IMR-90 (cell line): ENCODE results near the gene CAPN8. TPM values are rescaled to one million over a fixed set of nuclear protein-coding genes. Genes with fewer than 3 reads are reported as not detected.

Experiments used
- ATAC-seq: fragments of 200-7000 bp; cut with Tn5 transposase; 2 replicates; pipeline ENCODE4 v1.9.1; 2020; ENCODE audit warnings: low read depth, mild to moderate bottlenecking, moderate library complexity
- BruUV-seq: library from RNA; stranded (reverse); fragments of 400-500 nt; replicated peaks from 2 replicates; lab custom pipeline; 2021; lab: Mats Ljungman, UMichigan
- CTCF ChIA-PET: fragments of 300-600 bp; formaldehyde crosslinking; extraction: SDS; loops from one replicate; lab custom pipeline; 2021; ENCODE audit warnings: antibody characterized with exemption; lab: Yijun Ruan, JAX
- POLR2A ChIA-PET: fragments of 300-600 bp; sonication (Branson Sonifier 250); formaldehyde crosslinking; loops from one replicate; lab custom pipeline; 2022; ENCODE audit warnings: antibody characterized with exemption; ENCODE audit not compliant: unreplicated experiment; lab: Charles Lee
- DNase-seq: peaks from one replicate; pipeline ENCODE4 v3.0.0; 2013
- H2AFZ ChIP-seq: replicated peaks from 2 replicates; pipeline ENCODE3; 2013; ENCODE audit warnings: low read length, mild to moderate bottlenecking; ENCODE audit not compliant: poor library complexity
- H2AK5ac ChIP-seq: 2 replicates; pipeline ENCODE4 v1.6.1; 2013; ENCODE audit warnings: low read depth, low read length, inconsistent platforms
- H2AK9ac ChIP-seq: replicated peaks from 2 replicates; pipeline ENCODE3; 2013; ENCODE audit warnings: mild to moderate bottlenecking, low read depth, low read length, moderate library complexity; ENCODE audit not compliant: poor library complexity
- H2BK120ac ChIP-seq: 2 replicates; pipeline ENCODE4 v1.6.1; 2013; ENCODE audit warnings: low read depth, low read length, inconsistent platforms
- H2BK15ac ChIP-seq: 3 replicates; pipeline ENCODE4 v1.6.1; 2013; ENCODE audit warnings: low read depth, low read length, inconsistent platforms
- H2BK20ac ChIP-seq: 2 replicates; pipeline ENCODE4 v1.6.1; 2013; ENCODE audit warnings: low read depth, mild to moderate bottlenecking, inconsistent platforms, low read length, moderate library complexity
- H2BK5ac ChIP-seq: 2 replicates; pipeline ENCODE4 v1.6.1; 2013; ENCODE audit warnings: mild to moderate bottlenecking, low read depth, low read length, inconsistent platforms; ENCODE audit not compliant: poor library complexity, severe bottlenecking
- H3K14ac ChIP-seq: replicated peaks from 2 replicates; pipeline ENCODE4 v1.6.1; 2013; ENCODE audit warnings: low read depth, low read length, inconsistent platforms
- H3K18ac ChIP-seq: 2 replicates; pipeline ENCODE4 v1.6.1; 2013; ENCODE audit warnings: low read depth, low read length, control low read depth
- H3K23ac ChIP-seq: 2 replicates; pipeline ENCODE4 v1.6.1; 2013; ENCODE audit warnings: low read depth, low read length, inconsistent platforms
- H3K27ac ChIP-seq: 2 replicates; pipeline ENCODE4 v1.5.1; 2013; ENCODE audit warnings: mild to moderate bottlenecking, control low read depth, low read length; ENCODE audit not compliant: insufficient read depth
- H3K27me3 ChIP-seq: 2 replicates; pipeline ENCODE4 v1.6.1; 2013; ENCODE audit warnings: low read length; ENCODE audit not compliant: control insufficient read depth, insufficient read depth
- H3K36me3 ChIP-seq: 2 replicates; pipeline ENCODE4 v1.6.1; 2013; ENCODE audit warnings: low read length, mixed read lengths; ENCODE audit not compliant: control insufficient read depth, insufficient read depth
- H3K4ac ChIP-seq: 2 replicates; pipeline ENCODE4 v1.6.1; 2013; ENCODE audit warnings: low read depth, low read length, inconsistent platforms
- H3K4me1 ChIP-seq: 2 replicates; pipeline ENCODE4 v1.6.1; 2013; ENCODE audit warnings: low read length, mixed read lengths; ENCODE audit not compliant: control insufficient read depth, insufficient read depth
- H3K4me2 ChIP-seq: 2 replicates; pipeline ENCODE4 v1.6.1; 2013; ENCODE audit warnings: low read depth, mild to moderate bottlenecking, control low read depth, low read length, moderate library complexity
- H3K4me3 ChIP-seq: 2 replicates; pipeline ENCODE4 v1.5.1; 2013; ENCODE audit warnings: low read depth, mild to moderate bottlenecking, control low read depth, low read length, moderate library complexity; ENCODE audit not compliant: insufficient read depth
- H3K56ac ChIP-seq: 2 replicates; pipeline ENCODE4 v1.6.1; 2013; ENCODE audit warnings: low read length, inconsistent platforms; ENCODE audit not compliant: insufficient read depth; ENCODE audit errors: extremely low read depth
- H3K79me1 ChIP-seq, 2 experiments: 2 replicates each; pipeline ENCODE4 v1.6.1; 2013; ENCODE audit warnings: low read length in 2 of 2, inconsistent platforms in 1 of 2, low read depth in 1 of 2
- H3K9ac ChIP-seq: 2 replicates; pipeline ENCODE4 v1.6.1; 2013; ENCODE audit warnings: low read depth, low read length, control low read depth
- H3K9me1 ChIP-seq: 2 replicates; pipeline ENCODE4 v1.6.1; 2013; ENCODE audit warnings: low read length, inconsistent platforms; ENCODE audit not compliant: insufficient read depth
- H3K9me3 ChIP-seq: 2 replicates; pipeline ENCODE4 v1.6.1; 2013; ENCODE audit warnings: low read length; ENCODE audit not compliant: control insufficient read depth, insufficient read depth
- H4K20me1 ChIP-seq: 2 replicates; pipeline ENCODE4 v1.6.1; 2013; ENCODE audit warnings: low read length, inconsistent platforms; ENCODE audit not compliant: insufficient read depth
- H4K5ac ChIP-seq: 2 replicates; pipeline ENCODE4 v1.6.1; 2013; ENCODE audit warnings: mild to moderate bottlenecking, low read depth, low read length, control low read depth
- H4K8ac ChIP-seq, 2 experiments: 2 replicates each; pipeline ENCODE4 v1.6.1; 2013; ENCODE audit warnings: low read depth in 2 of 2, low read length in 2 of 2, control low read depth in 1 of 2, inconsistent platforms in 1 of 2
- H4K91ac ChIP-seq: 2 replicates; pipeline ENCODE4 v1.6.1; 2013; ENCODE audit warnings: low read depth, low read length, inconsistent platforms; ENCODE audit not compliant: insufficient read depth
- BHLHE40 ChIP-seq: fragments of 150-350 bp; IDR thresholded peaks from 2 replicates; pipeline ENCODE4 v1.6.1; 2016; ENCODE audit warnings: mild to moderate bottlenecking, low read depth, low read length
- CEBPB ChIP-seq: IDR thresholded peaks from 2 replicates; pipeline ENCODE4 v1.6.1; 2012; ENCODE audit warnings: low read depth, low read length, improper control_type of control experiment
- CHD1 ChIP-seq: IDR thresholded peaks from 2 replicates; pipeline ENCODE4 v1.6.1; 2012; ENCODE audit warnings: low read depth, low read length, improper control_type of control experiment
- CTCF ChIP-seq: conservative IDR thresholded peaks from 2 replicates; pipeline ENCODE4 v1.5.1; 2012; ENCODE audit warnings: mild to moderate bottlenecking, low read depth, low read length, improper control_type of control experiment
- ELK1 ChIP-seq: fragments of 150-350 bp; IDR thresholded peaks from 2 replicates; pipeline ENCODE4 v1.6.1; 2016; ENCODE audit warnings: low read depth, mild to moderate bottlenecking, low read length, moderate library complexity, borderline replicate concordance
- FOS ChIP-seq: fragments of 150-350 bp; IDR thresholded peaks from 2 replicates; pipeline ENCODE4 v1.6.1; 2016; ENCODE audit warnings: low read depth, low read length
- MAFK ChIP-seq: IDR thresholded peaks from 2 replicates; pipeline ENCODE4 v1.6.1; 2012; ENCODE audit warnings: low read depth, low read length, improper control_type of control experiment
- MAZ ChIP-seq: IDR thresholded peaks from 2 replicates; pipeline ENCODE4 v1.6.1; 2012; ENCODE audit warnings: low read depth, mild to moderate bottlenecking, low read length, improper control_type of control experiment, moderate library complexity, borderline replicate concordance
- MXI1 ChIP-seq: IDR thresholded peaks from 2 replicates; pipeline ENCODE4 v1.6.1; 2012; ENCODE audit warnings: low read depth, mild to moderate bottlenecking, low read length, moderate library complexity, borderline replicate concordance
- NFE2L2 ChIP-seq: fragments of 150-350 bp; IDR thresholded peaks from 2 replicates; pipeline ENCODE4 v1.6.1; 2016; ENCODE audit warnings: low read depth, mild to moderate bottlenecking, low read length
- POLR2A ChIP-seq: IDR thresholded peaks from 2 replicates; pipeline ENCODE4 v1.6.1; 2012; ENCODE audit warnings: mild to moderate bottlenecking, low read depth, low read length
- RAD21 ChIP-seq: IDR thresholded peaks from 2 replicates; pipeline ENCODE4 v1.6.1; 2012; ENCODE audit warnings: low read length, improper control_type of control experiment
- RCOR1 ChIP-seq: IDR thresholded peaks from 2 replicates; pipeline ENCODE4 v1.6.1; 2012; ENCODE audit warnings: mild to moderate bottlenecking, low read length, improper control_type of control experiment; ENCODE audit not compliant: insufficient replicate concordance
- RFX5 ChIP-seq: IDR thresholded peaks from 2 replicates; pipeline ENCODE4 v1.8.0; 2012; ENCODE audit warnings: low read depth, mild to moderate bottlenecking, low read length, moderate library complexity
- SMC3 ChIP-seq: fragments of 150-350 bp; IDR thresholded peaks from 2 replicates; pipeline ENCODE4 v1.6.1; 2016; ENCODE audit warnings: low read depth, mild to moderate bottlenecking, antibody characterized with exemption, low read length, moderate library complexity
- WGBS, 2 experiments: methylation state at CpG; one replicate each; pipeline versions ENCODE4 v1.1.5 to v1.1.7; 2013; ENCODE audit warnings: missing lambda C conversion rate in 2 of 2; ENCODE audit not compliant: insufficient read length in 1 of 2; ENCODE audit errors: extremely low coverage in 2 of 2; 5-methylcytosine and 5-hydroxymethylcytosine counted together
- dilution Hi-C: fragments of 300-500 bp; cut with HindIII; formaldehyde crosslinking; loops from one replicate; pipeline ENCODE4 v1.14.3; 2018; ENCODE audit warnings: low sequenced_read_pairs; ENCODE audit not compliant: unreplicated experiment
- in situ Hi-C: fragments of 300-500 bp; cut with MboI; formaldehyde crosslinking; loops from 3 replicates; pipeline ENCODE4 v1.14.3; 2019; ENCODE audit warnings: low sequenced_read_pairs, inconsistent platforms, mixed read lengths
- intact Hi-C: fragments of 100-400 bp; cut with micrococcal nuclease; formaldehyde crosslinking; loops from 2 replicates; pipeline ENCODE4 v1.10.0; 2022
- polyA plus RNA-seq, 3 experiments: library from polyadenylated mRNA; depleted of rRNA; stranded (reverse); fragments of >200 nt; gene quantifications; 2 replicates each; pipeline ENCODE4 v1.2.3, GENCODE V29; 2012; ENCODE audit warnings: low replicate concordance in 1 of 3
- total RNA-seq: library from RNA; depleted of rRNA; stranded (reverse); fragments of >200 nt; gene quantifications from 2 replicates; pipeline ENCODE4 v1.2.3, GENCODE V29; 2012

The CAPN8 gene
- total and polyA plus RNA-seq, 2 of the 4 experiments (the other 2 are of a cell fraction): not detected

- no peak overlapping the region for H2AK9ac ChIP-seq
- no TSS peak for BruUV-seq
- no peaks in the 10 kb centered on the region for H4K20me1 ChIP-seq
- H3K4me3 ChIP-seq: no peak overlapping the region
- intact Hi-C loops (no loop called here), dilution Hi-C loops (no loop called here), in situ Hi-C loops (no loop called here)
- TF ChIP-seq CTCF (no peak), RCOR1 (no peak), MXI1 (no peak), BHLHE40 (no peak), CHD1 (no peak), MAFK (no peak), ELK1 (no peak), POLR2A (no peak), SMC3 (no peak), FOS (no peak), RAD21 (no peak), CEBPB (no peak), NFE2L2 (no peak), RFX5 (no peak), MAZ (no peak)
- no peak overlapping the region for H3K27ac ChIP-seq
- H3K36me3 ChIP-seq: no peaks in the 10 kb centered on the region
- ATAC-seq (no peak), DNase-seq (no peak)
- H2BK20ac ChIP-seq: no peak overlapping the region
- no peaks in the 10 kb centered on the region for H3K9me3 ChIP-seq
- H3K23ac ChIP-seq: no peak overlapping the region
- ChIA-PET CTCF (interaction anchor here (0.7 kb wide), 1 partner anchor 78 kb away, joined by 3 read pairs; no protein-coding TSS in a partner anchor), POLR2A (no interaction called here)
- no peak overlapping the region for H2AFZ ChIP-seq
- no peak overlapping the region for H4K91ac ChIP-seq
- no peak overlapping the region for H4K5ac ChIP-seq
- H2BK15ac ChIP-seq: no peak overlapping the region
- no peak overlapping the region for H3K14ac ChIP-seq
- no peak overlapping the region for H4K8ac ChIP-seq
- no peak overlapping the region for H2BK120ac ChIP-seq
- no peak overlapping the region for H2AK5ac ChIP-seq
- no peak overlapping the region for H3K18ac ChIP-seq
- no peaks in the 10 kb centered on the region for H3K4me1 ChIP-seq
- no peaks in the 10 kb centered on the region for H3K79me1 ChIP-seq
- H3K9me1 ChIP-seq: no peaks in the 10 kb centered on the region
- H3K9ac ChIP-seq: no peak overlapping the region
- H3K4ac ChIP-seq: no peak overlapping the region
- no peak overlapping the region for H3K56ac ChIP-seq
- 80% methylated on average over 1 of the region's 10 CpGs; no CpG with 5 or more reads in 1 of the 2 experiments for WGBS, 2 experiments
- H3K4me2 ChIP-seq: no peak overlapping the region
- no peak overlapping the region for H2BK5ac ChIP-seq
- H3K27me3 ChIP-seq: peaks cover 20% of the 10 kb centered on the region
Observed at GRCh38 chr1:223621312-223621734, 44.2 kb downstream of the CAPN8 start.
